H1 (cell line): ENCODE measurements around the gene BRPF3.

Experiments
- EGR1 ChIP-seq: IDR thresholded peaks from 2 replicates; pipeline ENCODE4 v1.6.1; 2011; ENCODE audit warnings: low read depth, low read length, borderline replicate concordance
- MAFK ChIP-seq: IDR thresholded peaks from 2 replicates; pipeline ENCODE4 v1.6.1; 2012; ENCODE audit warnings: low read depth, mild to moderate bottlenecking, improper control_type of control experiment, low read length
- POLR2A ChIP-seq, 2 experiments: IDR thresholded peaks; 1 replicate in 1 of 2; 2 replicates in 1 of 2; pipeline ENCODE4 v1.6.1; 2011; ENCODE audit warnings: low read depth in 2 of 2, low read length in 2 of 2, mild to moderate bottlenecking in 2 of 2; ENCODE audit errors: control extremely low read depth in 1 of 2
- POLR2AphosphoS5 ChIP-seq: IDR thresholded peaks from 2 replicates; pipeline ENCODE4 v1.6.1; 2011; ENCODE audit warnings: low read depth, low read length
- TAF1 ChIP-seq: IDR thresholded peaks from 2 replicates; pipeline ENCODE4 v1.6.1; 2011; ENCODE audit warnings: mild to moderate bottlenecking, low read depth, low read length
- TCF12 ChIP-seq: IDR thresholded peaks from 2 replicates; pipeline ENCODE4 v1.6.1; 2011; ENCODE audit warnings: low read depth, mild to moderate bottlenecking, low read length
- USF2 ChIP-seq: IDR thresholded peaks from 2 replicates; pipeline ENCODE4 v1.6.1; 2011; ENCODE audit warnings: low read length, improper control_type of control experiment
- TF ChIP-seq, protein P1 (sequence below), 3 experiments: IDR thresholded peaks; 1 replicate in 2 of 3; 2 replicates in 1 of 3; pipeline versions ENCODE4 v1.5.1 to v1.6.1; 2011; ENCODE audit warnings: low read length in 3 of 3, mild to moderate bottlenecking in 3 of 3, inconsistent platforms in 2 of 3, low read depth in 1 of 3, moderate library complexity in 1 of 3; ENCODE audit not compliant: insufficient read depth in 1 of 3; ENCODE audit errors: control extremely low read depth in 1 of 3

DNA sequence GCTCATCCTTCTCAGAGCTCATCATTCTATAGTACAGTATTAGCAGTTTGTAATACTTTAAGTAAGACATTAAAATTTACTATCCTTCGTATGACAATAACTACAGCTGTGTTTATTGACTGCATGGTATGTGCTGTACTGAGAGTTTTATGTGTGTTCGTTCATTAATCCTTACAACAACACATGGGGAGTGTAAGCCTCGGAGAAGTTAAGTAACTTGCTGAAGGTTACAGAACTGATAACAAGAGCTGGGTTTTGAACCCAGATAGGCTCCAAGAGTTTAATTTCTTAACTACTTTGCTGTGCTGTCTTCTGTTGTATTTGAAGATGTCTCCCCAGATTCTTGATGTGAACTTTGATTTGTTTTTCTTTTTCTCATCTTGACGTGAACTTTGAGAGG lies 23.7 kb downstream of the BRPF3 start:
- TF ChIP-seq TAF1 (no peak), POLR2A (IDR thresholded peaks at IDR 0.05; ENCODE audit: control extremely low read depth in 1 of 2, low read depth in 2 of 2, low read length in 2 of 2) (no peak), EGR1 (no peak), TCF12 (no peak), POLR2AphosphoS5 (no peak), MAFK (no peak), USF2 (no peak)
- TF ChIP-seq, protein P1, sequence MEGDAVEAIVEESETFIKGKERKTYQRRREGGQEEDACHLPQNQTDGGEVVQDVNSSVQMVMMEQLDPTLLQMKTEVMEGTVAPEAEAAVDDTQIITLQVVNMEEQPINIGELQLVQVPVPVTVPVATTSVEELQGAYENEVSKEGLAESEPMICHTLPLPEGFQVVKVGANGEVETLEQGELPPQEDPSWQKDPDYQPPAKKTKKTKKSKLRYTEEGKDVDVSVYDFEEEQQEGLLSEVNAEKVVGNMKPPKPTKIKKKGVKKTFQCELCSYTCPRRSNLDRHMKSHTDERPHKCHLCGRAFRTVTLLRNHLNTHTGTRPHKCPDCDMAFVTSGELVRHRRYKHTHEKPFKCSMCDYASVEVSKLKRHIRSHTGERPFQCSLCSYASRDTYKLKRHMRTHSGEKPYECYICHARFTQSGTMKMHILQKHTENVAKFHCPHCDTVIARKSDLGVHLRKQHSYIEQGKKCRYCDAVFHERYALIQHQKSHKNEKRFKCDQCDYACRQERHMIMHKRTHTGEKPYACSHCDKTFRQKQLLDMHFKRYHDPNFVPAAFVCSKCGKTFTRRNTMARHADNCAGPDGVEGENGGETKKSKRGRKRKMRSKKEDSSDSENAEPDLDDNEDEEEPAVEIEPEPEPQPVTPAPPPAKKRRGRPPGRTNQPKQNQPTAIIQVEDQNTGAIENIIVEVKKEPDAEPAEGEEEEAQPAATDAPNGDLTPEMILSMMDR (IDR thresholded peaks at IDR 0.05; ENCODE audit: control extremely low read depth in 1 of 3, insufficient read depth in 1 of 3, low read depth in 1 of 3, low read length in 3 of 3): no peak
